Urothelium cell line (cell line): ENCODE measurements around the gene SURF2.
"Not testable (repeated sequence)": the region's sequence is repeated elsewhere in the genome, so short reads cannot be mapped to it uniquely, and the experiment has no call there.

Experiments used
- DNase-seq: peaks from one replicate; pipeline ENCODE4 v3.0.0; 2011; ENCODE audit warnings: low spot score, mixed read lengths
- FAIRE-seq: peaks from 2 replicates; lab custom pipeline; 2011; peaks lifted over from hg19 to GRCh38; lab: Jason Lieb, UNC

SURF2 gene

DNA sequence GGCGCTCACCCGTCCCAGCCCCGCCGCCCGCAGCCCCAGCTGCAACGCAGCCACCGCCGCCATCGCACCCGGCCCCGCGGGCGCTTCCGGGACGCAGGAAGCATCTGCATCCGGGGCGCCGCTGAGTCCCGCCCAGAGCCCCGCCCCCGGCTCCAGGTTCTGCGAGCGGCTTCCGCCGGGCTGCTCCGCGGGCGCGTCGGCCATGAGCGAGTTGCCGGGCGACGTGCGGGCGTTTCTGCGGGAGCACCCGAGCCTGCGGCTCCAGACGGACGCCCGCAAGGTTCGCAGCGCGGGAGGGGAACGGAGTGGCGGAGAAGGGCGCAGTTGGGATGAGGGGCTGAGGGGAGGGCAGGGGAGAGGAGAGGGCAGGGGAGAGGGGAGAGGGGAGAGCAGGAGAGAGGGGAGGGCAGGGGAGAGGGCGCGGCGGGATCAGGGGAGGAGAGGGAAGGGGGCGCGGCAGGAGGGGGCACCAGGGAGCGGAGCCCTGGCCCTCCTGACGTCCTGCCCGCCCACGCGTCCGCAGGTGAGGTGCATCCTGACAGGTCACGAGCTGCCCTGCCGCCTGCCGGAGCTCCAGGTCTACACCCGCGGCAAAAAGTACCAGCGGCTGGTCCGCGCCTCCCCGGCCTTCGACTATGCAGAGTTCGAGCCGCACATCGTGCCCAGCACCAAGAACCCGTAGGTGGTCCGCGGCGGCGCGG is at the start of gene SURF2, which contains the start of gene SURF1:
Gene SURF2, plus strand, starts transcription at position 160 of the 701 bp plus-strand sequence. Its CDS starts 43 bp downstream, at position 203.
Gene SURF1, minus strand, starts transcription at position 97 of the 701 bp plus-strand sequence. Its CDS starts 34 bp downstream, at position 63.
- FAIRE-seq (no peak), DNase-seq (peak; percentile 93)

DNA sequence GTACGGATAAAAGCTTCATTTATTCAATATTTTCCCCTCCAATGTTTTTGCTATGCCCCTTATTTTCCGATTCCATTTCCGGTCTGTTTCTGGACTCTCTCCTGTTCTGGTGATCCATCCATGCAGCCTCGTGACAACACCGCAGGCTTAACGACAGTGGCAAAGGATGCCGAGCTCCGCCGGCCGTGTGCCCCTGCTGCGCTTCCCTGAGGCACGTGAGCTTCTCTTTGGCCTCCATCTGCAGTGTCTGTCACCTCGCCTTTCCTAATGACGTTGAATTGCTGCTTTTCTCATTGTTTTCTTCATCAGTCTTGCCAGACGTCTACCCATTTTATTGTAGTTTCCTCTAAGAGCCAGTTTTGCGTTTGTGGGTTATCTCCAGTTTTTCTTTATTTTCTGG is 49.0 kb upstream of the SURF2 start:
- no peak for DNase-seq
- no peak for FAIRE-seq

DNA sequence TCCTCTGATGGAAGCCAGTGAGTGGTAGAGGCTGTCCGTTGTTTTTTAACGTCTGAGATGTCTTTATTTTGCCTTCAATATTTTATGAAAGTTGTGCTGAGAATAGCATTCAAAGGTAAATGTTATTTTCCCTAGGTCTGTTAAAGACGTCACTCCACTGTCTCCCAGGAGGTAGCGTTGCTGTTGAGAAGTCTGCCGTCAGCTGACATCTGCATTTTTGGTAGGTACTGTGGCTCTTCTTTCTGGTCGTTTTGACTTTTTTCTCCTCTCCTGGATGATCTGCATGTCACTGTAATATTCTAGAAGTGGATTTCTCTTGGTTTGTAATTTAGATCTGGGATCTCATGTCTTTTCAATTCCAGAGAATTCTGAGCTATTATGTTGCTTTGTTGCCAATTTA is 46.7 kb upstream of the SURF2 start:
- FAIRE-seq = no peak
- no peak for DNase-seq

DNA sequence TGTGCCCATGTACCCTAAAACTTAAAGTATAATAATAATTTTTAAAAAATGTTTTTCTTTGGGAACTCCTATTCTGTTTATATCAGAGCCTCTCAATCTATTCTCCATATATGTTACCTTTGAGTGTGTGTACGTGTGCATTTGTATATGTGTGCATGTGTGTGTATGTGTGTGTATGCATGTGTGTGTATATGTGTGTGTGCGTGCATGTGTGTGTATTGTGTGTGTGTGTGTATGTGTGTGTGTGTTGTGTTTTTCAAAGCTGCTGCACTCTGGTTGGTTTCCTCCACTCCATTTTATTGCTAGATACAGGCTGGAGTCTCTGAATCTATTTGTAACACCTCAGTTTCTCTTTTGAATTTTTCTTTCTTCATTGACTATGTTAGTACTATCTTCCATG is 40.4 kb upstream of the SURF2 start:
- FAIRE-seq (no peak), DNase-seq (no peak)

DNA sequence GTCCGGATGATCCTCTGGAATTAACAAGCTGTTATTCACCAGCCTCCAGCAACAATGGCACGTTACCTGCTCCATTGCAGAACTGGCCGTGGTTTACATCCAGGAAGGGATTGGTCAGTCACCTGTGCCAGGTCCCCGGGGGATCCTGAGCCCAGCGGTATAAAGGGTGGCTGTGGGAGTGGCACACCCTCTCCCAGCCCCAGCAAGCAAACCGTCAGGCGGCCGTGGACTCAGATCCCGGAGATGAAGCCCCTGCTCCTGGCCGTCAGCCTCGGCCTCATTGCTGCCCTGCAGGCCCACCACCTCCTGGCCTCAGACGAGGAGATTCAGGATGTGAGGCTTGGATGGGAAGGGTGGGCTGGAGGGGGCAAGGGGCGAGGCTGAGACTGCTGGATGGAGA is 38.8 kb upstream of the SURF2 start:
- not testable (repeated sequence) for DNase-seq, FAIRE-seq

DNA sequence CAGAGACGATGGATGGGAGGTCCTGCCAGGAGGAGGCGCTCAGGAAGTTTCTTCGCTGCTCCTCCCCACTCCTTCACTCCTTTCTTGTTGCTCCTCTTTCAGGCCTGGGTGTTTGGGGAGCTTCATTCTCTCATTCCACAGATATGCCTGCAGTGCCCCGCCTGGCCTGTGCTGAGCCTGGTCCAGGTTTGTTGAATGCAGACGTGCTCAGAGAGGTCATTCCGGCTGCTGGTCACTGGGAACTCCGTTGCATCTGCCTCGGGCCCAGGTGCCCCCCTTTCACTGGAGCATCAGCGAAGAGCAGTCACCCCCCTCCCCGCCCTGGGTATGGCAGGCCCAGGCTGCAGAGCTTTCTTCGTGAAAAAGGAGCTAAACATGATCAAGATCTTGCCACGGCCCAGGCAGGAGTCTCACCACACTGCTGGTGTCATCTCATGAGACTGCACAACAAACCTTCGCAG is 35.9 kb upstream of the SURF2 start:
- no peak for DNase-seq
- no peak for FAIRE-seq

DNA sequence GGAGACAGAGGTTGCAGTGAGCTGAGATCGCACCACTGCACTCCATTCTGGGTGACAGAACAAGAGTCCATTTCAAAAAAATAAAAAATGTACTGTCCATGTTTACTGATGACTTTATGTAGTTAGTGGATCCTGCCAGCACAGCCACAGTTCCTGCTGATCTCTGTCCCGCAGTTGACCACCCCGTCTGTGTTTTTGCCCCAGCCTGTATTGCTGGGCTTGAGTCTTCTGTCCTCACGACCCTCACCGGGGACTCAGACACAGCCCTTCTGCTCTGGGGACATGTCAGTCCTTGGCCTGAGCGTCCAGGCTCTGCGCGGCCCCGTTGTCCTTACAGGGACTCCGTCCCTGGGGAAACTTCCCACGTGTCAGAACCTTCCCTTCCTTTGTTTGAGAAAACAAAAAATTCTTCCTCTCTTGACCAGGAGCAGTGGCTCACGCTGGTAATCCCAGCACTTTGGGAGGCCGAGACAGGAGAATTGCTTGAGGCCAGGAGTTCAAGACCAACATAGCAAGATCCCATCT is 34.9 kb upstream of the SURF2 start:
- DNase-seq = no peak
- no peak for FAIRE-seq

DNA sequence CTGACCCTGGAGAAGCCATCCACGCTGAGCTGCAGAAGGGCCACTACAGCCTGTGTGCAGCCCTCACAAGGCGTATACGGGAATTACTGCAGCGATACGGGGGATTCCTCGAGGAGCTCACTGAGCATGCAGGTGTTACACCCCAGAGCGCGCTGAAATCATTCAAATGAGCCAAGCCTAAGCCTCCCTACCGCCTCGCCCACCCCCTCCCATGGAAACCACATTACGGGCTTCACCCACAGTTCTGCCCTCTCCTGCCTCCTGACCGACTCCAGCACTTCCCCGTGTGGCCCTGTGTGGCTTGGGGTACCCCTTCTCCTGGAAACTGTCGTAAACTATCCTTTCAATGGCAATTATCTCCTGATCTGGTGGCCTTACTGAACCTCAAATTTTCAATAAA is 33.6 kb upstream of the SURF2 start:
- no peak for DNase-seq
- no peak for FAIRE-seq

DNA sequence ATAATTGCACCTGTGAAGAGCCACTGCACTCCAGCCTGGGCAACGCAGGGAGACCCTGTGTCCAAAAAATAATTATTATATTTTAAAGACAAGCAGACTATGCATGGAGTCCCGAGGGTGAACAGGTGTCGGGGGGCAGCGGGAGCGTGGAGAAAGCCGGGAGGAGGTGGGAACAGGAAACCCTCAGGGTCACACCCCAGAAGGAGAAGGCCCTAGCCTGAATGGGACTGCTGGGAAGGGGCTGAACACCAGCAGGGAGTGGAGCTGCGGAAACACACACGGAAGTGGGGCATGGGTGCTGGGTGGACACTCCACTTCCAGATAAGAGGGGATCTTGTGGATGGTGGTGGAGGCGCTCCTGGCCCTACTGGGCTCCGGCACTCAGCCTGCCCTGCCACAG is 33.1 kb upstream of the SURF2 start:
- DNase-seq (no peak), FAIRE-seq (no peak)

DNA sequence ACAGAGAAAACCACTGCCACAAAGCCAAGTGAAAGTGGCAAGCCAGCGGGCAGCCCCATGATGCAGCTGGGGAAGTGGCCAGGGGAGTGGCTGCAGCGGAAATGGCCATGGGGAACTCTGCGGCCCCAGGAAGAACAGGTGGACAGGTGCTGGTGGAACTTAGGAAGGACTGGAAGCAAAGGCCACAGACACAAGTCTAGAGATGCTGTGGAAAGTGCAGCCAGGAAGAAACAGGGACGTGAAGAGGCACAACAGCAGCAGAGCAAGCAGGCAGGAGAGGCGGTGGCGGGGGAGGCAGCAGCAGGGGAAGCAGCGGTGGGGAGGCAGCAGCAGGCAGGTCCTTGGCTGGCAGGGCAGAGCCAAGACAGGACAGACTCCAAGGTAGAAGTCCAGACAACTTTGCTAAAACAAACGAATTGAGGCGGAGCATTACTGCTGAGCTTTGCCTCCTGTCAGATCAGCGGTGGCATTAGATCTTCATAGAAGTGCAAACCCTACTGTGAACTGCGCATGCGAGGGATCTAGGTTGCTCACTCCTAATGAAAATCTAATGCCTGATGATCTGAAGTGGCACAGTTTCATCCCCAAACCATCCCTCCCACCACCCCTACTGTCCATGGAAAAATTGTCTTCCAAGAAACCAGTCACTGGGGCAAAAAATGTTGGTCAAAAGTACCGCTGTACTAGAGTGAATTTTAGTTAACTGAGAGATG is 32.2 kb upstream of the SURF2 start:
- FAIRE-seq = no peak
- no peak for DNase-seq

DNA sequence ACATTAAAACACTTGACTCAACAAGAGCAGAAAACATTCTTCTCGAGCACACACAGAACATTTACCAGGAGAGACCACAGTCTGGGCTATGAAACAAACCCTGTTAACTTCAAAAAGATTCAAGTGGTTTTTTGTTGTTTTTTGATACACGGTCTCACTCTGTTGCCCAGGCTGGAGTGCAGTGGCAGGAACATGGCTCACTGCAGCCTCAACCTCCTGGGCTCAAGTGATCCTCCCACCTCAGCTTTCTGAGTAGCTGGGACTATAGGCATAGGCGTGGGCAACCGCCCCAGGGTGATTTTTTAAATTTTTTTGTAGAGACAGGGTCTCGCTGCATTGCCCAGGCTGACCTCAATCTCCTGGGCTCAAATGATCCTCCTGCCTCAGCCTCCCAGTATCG is 29.3 kb upstream of the SURF2 start:
- FAIRE-seq = not testable (repeated sequence)

DNA sequence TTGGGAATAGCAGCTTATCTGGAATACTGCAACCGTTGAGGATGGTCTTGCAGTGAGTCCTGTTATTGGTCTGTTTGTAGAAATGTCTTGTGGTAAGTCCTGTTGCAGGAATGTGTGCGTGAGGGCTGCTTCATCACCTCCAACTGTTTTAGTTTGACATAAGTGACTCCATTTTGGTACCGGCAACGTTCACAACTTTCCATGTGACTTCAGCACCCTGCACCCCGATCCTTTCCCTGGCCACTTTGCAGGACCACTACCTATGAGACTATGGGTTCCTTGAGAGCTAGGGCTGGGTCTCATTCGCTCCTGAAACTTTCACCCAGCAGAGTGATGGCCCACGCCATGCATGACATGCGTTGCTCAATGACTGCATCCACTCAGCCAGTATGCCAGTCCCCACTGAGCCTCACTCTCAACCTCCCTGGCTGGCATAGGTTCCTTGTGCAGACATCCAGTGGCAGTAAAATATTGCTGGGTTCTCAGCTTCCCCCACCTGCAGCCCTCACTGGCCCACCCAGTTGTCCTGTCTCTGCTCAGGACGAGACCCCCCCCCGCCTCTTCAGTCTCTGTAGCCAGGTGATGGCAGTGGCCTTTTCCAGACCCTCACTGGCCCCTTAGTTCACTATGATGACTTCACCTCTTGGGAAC is 28.4 kb upstream of the SURF2 start:
- FAIRE-seq (no peak), DNase-seq (no peak)

More for the DNA sequence above, 29.3 kb upstream of the SURF2 start:
- DNase-seq = not testable (repeated sequence)

DNA sequence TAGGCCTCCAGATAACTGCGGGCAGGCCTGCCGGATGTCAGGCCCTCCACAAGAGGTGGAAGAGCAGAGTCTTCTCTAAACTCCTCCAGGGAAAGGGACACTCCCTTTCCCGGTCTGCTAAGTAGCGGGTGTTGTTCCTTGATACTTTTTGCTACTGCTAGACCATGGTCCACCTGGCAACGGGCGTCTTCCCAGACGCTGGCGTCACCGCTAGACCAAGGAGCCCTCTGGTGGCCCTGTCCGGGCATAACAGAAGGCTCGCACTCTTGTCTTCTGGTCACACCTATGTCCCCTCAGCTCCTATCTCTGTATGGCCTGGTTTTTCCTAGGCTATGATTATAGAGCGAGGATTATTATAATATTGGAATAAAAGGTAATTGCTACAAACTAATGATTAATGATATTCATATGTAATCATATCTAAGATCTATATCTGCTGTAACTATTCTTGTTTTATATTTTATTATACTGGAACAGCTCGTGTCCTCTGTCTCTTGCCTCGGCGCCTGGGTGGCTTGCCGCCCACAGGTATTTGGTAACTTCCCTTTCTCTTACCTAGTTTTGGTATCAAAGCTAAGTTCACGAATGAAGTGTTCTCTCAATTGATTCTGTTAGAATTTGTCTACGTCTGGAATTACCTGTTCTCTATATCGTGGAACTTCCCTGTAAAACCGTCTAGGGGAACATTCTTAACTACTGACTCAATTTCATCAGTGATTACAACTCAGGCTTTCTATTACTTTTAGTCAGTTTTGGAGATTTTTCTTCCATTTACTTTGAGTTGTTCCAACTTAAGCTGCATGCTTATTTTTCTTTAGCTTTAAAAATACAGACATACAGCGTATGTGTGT is 26.8 kb upstream of the SURF2 start:
- FAIRE-seq, DNase-seq: not testable (repeated sequence)

DNA sequence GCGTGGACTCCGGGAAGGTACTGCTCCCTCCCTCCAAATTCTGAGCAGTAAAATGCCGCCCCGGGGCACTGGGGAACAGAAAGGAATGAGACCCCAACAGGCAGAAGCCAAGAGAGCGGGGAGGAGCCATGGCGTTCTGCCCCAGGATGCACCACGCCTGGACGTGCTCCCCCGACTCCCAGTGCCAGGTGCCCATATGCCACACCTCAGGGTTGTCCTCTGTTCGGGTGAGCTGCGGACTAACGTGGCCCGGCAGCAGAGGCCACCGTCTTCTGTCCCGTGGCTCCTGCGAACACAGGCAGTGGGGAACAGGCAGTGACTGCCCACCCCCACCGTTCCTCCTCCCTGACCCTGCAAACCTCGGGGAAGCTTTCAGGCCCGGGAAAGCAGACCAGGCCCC is 25.1 kb upstream of the SURF2 start:
- DNase-seq (no peak), FAIRE-seq (no peak)

DNA sequence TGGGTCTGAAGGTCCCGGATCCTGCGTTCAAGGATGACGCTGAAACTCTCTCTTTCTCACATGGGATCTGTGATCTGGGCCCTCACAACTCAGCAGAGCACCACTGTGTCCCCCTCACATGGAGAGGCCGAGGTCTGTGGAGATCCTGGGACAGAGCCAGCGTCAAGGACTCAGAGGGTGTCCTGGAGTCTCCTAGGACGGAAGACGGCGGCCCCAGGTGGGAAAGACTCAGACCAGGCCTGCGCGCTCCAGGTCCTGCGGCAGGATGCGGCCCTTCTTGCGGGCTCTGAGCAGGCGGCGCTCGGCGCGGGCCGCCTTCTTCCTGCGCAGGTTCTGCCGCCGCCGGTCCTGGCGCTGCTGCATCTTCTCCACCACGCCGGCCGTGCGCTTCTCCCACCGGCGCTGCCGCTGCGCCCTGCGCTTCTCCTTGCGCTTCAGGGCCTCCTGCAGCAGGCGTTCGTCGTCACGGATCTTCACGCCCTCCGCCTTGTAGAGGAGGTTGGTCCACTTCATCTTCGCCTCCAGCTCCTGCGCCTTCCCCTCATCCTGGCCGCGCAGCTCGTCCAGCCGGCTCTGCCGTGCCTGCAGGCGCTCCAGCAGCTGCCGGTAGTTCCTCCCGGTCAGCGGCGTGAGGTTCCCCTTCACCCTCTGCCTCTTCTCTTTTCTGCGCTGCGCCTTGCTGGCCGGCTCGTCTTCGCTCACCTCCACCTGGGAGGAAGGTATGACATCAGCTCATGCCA is 24.5 kb upstream of the SURF2 start:
- FAIRE-seq (no peak), DNase-seq (no peak)

DNA sequence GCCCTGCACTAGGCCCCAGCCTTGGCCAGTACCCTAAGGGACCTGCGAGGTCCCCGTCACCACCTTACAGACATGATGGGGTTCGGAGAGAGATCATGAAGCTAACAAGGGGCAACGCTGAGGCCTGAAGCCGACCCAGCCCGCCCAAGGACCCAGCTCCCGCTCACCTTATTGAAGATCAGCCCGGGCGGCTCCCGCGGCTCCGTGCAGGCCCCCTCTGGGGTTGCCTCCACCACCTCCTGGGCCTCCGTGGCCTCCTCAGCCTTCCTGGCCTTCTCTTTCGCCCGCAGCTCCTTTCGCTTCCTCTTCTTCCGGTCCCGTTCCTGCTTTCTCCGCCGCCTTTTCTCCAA is 24.0 kb upstream of the SURF2 start:
- DNase-seq = no peak
- no peak for FAIRE-seq

DNA sequence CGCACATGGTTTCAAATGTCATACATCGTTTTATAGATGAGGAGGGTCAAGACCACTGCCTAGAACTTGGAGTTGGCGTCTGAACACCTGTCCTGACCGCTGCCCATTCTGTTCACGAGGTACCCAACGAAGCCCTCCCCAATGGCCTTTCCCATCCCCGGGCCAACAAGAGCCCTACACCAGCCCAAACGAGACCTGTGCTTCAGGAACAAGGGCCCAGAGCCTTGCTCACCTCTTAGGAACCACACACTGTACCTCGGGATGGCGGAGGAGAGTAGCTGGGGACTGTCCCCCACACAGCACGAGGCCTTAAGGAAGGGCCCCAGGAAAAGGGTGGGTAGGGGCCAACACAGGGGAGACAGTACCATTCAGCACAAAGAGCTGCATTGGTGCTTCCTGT is 23.3 kb upstream of the SURF2 start:
- FAIRE-seq = no peak
- no peak for DNase-seq

DNA sequence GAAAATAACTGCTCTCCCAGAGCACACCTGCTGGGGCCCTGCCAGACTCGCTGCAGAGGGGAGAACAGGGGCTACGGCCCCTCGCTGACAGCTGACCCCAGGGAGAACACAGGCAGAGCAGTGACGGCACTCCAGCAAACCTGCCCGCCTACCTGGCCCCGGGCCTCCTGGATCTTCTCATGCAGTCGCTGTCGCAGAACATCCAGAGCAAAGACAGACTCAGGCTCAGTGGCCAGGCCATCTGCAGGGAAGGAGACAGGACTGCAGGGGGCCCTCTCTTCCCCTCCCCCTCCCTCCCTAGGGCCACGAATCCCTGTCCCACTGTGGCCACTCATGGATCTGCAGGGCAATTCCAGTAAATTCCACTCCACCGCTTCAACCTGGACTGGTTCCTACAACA is 22.8 kb upstream of the SURF2 start:
- FAIRE-seq = no peak
- no peak for DNase-seq

DNA sequence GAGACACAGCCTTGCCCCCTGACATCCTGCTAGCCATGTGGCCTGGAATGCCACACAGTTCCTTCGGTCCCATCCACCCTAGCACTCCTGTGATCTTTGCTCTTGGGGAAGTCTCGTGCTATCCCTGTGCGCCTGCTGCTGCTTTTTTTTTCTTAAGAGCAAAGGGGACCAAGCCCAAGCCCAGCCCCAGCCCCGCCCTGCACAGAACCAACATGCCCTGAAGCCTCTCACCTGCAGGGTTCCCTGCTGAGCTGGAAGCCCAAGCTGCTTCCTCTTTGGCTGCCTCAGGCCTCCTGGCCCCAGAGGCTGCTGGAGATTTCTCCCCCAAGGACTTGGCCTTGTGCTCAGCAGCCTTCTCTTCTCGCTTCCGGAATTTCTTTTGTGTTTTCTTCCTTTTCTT is 22.2 kb upstream of the SURF2 start:
- FAIRE-seq (no peak), DNase-seq (no peak)

DNA sequence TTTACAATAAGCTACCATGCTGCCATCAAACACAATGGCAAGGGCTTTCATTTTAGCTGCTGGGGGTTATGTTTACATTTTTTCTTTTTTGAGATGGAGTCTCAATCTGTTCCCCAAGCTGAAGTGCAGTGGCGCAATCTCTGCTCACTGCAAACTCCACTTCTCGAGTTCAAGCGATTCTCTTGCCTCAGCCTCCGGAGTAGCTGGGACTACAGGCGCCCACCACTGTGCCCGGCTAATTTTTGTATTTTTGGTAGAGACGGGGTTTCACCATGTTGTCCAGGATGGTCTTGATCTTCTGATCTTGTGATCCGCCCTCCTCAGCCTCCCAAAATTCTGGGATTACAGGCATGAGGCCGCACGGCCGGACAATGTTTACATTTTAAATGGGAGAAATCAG is 21.5 kb upstream of the SURF2 start:
- DNase-seq, FAIRE-seq: not testable (repeated sequence)
